Measurements from ENCODE around the gene MACROH2A2.
"Not testable (repeated sequence)": the region's sequence is repeated elsewhere in the genome, so short reads cannot be mapped to it uniquely, and the experiment has no call there.

MACROH2A2 gene

GRCh38 chr10:70052462-70053217 is at the start of gene MACROH2A2:
Gene MACROH2A2 (plus strand): TSS chr10:70052846. CDS start chr10:70075659, 22,813 bp downstream.
- DNase-seq: peak; percentile 10 to 50

GRCh38 chr10:70007116-70007820 is 45.4 kb upstream of the MACROH2A2 start:
- DNase-seq: peak in 1 of 2 experiments; percentile 45

GRCh38 chr10:70031215-70031614 is 21.4 kb upstream of the MACROH2A2 start:
- no peak for DNase-seq

- no peak for DNase-seq
These were observed 19.9 kb upstream of the MACROH2A2 start for GRCh38 chr10:70032667-70033289.

GRCh38 chr10:70034232-70034631 is 18.4 kb upstream of the MACROH2A2 start:
- peak in 1 of 2 experiments; percentile 51 for DNase-seq

- peak in 1 of 2 experiments; percentile 10 for DNase-seq
These were observed 17.1 kb upstream of the MACROH2A2 start for GRCh38 chr10:70035531-70035930.

- DNase-seq: no peak
These were observed 13.7 kb upstream of the MACROH2A2 start for GRCh38 chr10:70038923-70039322.

- DNase-seq: no peak
These were observed 11.6 kb upstream of the MACROH2A2 start for GRCh38 chr10:70041016-70041415.

GRCh38 chr10:70041739-70042138 is 10.9 kb upstream of the MACROH2A2 start:
- DNase-seq: not testable (repeated sequence)

GRCh38 chr10:70047066-70047465 is 5.6 kb upstream of the MACROH2A2 start:
- DNase-seq: not testable (repeated sequence)

- DNase-seq: no peak
These were observed 4.5 kb upstream of the MACROH2A2 start for GRCh38 chr10:70048030-70048723.

GRCh38 chr10:70051848-70052247 is 798 bp upstream of the MACROH2A2 start:
- DNase-seq: no peak

GRCh38 chr10:70053218-70053840 is 683 bp downstream of the MACROH2A2 start:
- DNase-seq: no peak

- DNase-seq: no peak
These were observed 1.2 kb downstream of the MACROH2A2 start for GRCh38 chr10:70053841-70054288.

- no peak for DNase-seq
These were observed 2.3 kb downstream of the MACROH2A2 start for GRCh38 chr10:70054902-70055301.

GRCh38 chr10:70055550-70055949 is 2.9 kb downstream of the MACROH2A2 start:
- DNase-seq: no peak

GRCh38 chr10:70057306-70057705 is 4.7 kb downstream of the MACROH2A2 start:
- DNase-seq: no peak

- no peak for DNase-seq
These were observed 7.7 kb downstream of the MACROH2A2 start for GRCh38 chr10:70060389-70060788.

GRCh38 chr10:70063418-70064098 is 10.9 kb downstream of the MACROH2A2 start:
- no peak for DNase-seq

GRCh38 chr10:70064486-70064885 is 11.8 kb downstream of the MACROH2A2 start:
- DNase-seq: no peak

GRCh38 chr10:70066190-70066589 is 13.5 kb downstream of the MACROH2A2 start:
- DNase-seq: no peak

- no peak for DNase-seq
These were observed 14.9 kb downstream of the MACROH2A2 start for GRCh38 chr10:70067586-70067985.

Measured in NCI-H524 (cell line).